Posterior vena cava (tissue), 2 donors: ENCODE data around the gene GARIN3. TPM values are rescaled to one million over a fixed set of nuclear protein-coding genes. Genes with fewer than 3 reads are reported as not detected.
"Not testable (repeated sequence)": the region's sequence is repeated elsewhere in the genome, so short reads cannot be mapped to it uniquely, and the experiment has no call there.

Experiments used
- DNase-seq: peaks from one replicate; pipeline ENCODE4 v3.0.0-alpha.2; 2020; ENCODE audit warnings: low spot score
- intact Hi-C, 2 donors: fragments of 100-400 bp; cut with DNase I; formaldehyde crosslinking; loops; one replicate each; pipeline versions ENCODE4 v1.14.1 to v1.14.2; 2022 to 2023
- long read RNA-seq, 2 donors: library from polyadenylated mRNA; unstranded; transcript quantifications; one replicate each; pipeline ENCODE4 v2.0.0, GENCODE V29; 2020 to 2021
- total RNA-seq, 2 donors: library from RNA; stranded (reverse); fragmentation: NEBNext Ultra II Directional; extraction: Animal tissue kit (Norgen Biotek cat#: 25700); gene quantifications; one replicate each; pipeline ENCODE4 v1.2.1, GENCODE V29; 2021
- donor health status: DM: yes; HTN: yes; CAD: no.
- donor health status: DM: yes; HTN: yes; CAD: no.

Gene GARIN3
- total RNA-seq: not detected
- long read RNA-seq, donor 1: 0 reads
- long read RNA-seq, donor 2: 0 reads

- intact Hi-C loops: loop anchor here in 1 of 2 donors (5.0 kb wide), 1 partner anchor 536 kb away; no protein-coding TSS in a partner anchor
- no peak for DNase-seq
Measured at GRCh38 chr5:157166214-157167213, at the start of gene GARIN3. Gene GARIN3 (minus strand): TSS chr5:157166264. CDS start chr5:157166168, 96 bp downstream.

GRCh38 chr5:157215514-157216167, 49.6 kb upstream of the GARIN3 start:
- intact Hi-C loops: no loop called here
- DNase-seq: no peak

GRCh38 chr5:157214861-157215513, 48.9 kb upstream of the GARIN3 start:
- no peak for DNase-seq
- intact Hi-C loops: no loop called here

GRCh38 chr5:157214415-157214814, 48.4 kb upstream of the GARIN3 start:
- DNase-seq: no peak
- intact Hi-C loops: no loop called here

- no peak for DNase-seq
- intact Hi-C loops: no loop called here
Measured at GRCh38 chr5:157213527-157214243, 47.6 kb upstream of the GARIN3 start.

GRCh38 chr5:157212307-157212706, 46.2 kb upstream of the GARIN3 start:
- intact Hi-C loops: no loop called here
- no peak for DNase-seq

- intact Hi-C loops, DNase-seq: not testable (repeated sequence)
Measured at GRCh38 chr5:157210652-157211051, 44.6 kb upstream of the GARIN3 start.

- intact Hi-C loops: no loop called here
- no peak for DNase-seq
Measured at GRCh38 chr5:157205708-157206107, 39.6 kb upstream of the GARIN3 start.

- intact Hi-C loops: no loop called here
- no peak for DNase-seq
Measured at GRCh38 chr5:157204765-157205164, 38.7 kb upstream of the GARIN3 start.

GRCh38 chr5:157203417-157203816, 37.4 kb upstream of the GARIN3 start:
- DNase-seq: no peak
- intact Hi-C loops: no loop called here

GRCh38 chr5:157201857-157202256, 35.8 kb upstream of the GARIN3 start:
- DNase-seq: no peak
- intact Hi-C loops: no loop called here

GRCh38 chr5:157198277-157198986, 32.4 kb upstream of the GARIN3 start:
- intact Hi-C loops: no loop called here
- no peak for DNase-seq

- intact Hi-C loops: no loop called here
- no peak for DNase-seq
Measured at GRCh38 chr5:157197086-157197485, 31.0 kb upstream of the GARIN3 start.

- no peak for DNase-seq
- intact Hi-C loops: no loop called here
Measured at GRCh38 chr5:157196045-157196444, 30.0 kb upstream of the GARIN3 start.

GRCh38 chr5:157193699-157194424, 27.8 kb upstream of the GARIN3 start:
- no peak for DNase-seq
- intact Hi-C loops: no loop called here

- DNase-seq: no peak
Measured at GRCh38 chr5:157189223-157189622, 23.2 kb upstream of the GARIN3 start.

GRCh38 chr5:157188270-157188669, 22.2 kb upstream of the GARIN3 start:
- intact Hi-C loops: no loop called here
- DNase-seq: no peak

More at GRCh38 chr5:157189223-157189622, 23.2 kb upstream of the GARIN3 start:
- intact Hi-C loops: no loop called here
